Germinal center (tissue), 1 donor: Measurements from ENCODE around the gene PARD3.
"Not testable (repeated sequence)": the region's sequence is repeated elsewhere in the genome, so short reads cannot be mapped to it uniquely, and the experiment has no call there.

Experiments used
- DNase-seq: peaks from one replicate; pipeline ENCODE4 v3.0.0; 2012; ENCODE audit warnings: mixed read lengths, low spot score

Gene PARD3

DNA sequence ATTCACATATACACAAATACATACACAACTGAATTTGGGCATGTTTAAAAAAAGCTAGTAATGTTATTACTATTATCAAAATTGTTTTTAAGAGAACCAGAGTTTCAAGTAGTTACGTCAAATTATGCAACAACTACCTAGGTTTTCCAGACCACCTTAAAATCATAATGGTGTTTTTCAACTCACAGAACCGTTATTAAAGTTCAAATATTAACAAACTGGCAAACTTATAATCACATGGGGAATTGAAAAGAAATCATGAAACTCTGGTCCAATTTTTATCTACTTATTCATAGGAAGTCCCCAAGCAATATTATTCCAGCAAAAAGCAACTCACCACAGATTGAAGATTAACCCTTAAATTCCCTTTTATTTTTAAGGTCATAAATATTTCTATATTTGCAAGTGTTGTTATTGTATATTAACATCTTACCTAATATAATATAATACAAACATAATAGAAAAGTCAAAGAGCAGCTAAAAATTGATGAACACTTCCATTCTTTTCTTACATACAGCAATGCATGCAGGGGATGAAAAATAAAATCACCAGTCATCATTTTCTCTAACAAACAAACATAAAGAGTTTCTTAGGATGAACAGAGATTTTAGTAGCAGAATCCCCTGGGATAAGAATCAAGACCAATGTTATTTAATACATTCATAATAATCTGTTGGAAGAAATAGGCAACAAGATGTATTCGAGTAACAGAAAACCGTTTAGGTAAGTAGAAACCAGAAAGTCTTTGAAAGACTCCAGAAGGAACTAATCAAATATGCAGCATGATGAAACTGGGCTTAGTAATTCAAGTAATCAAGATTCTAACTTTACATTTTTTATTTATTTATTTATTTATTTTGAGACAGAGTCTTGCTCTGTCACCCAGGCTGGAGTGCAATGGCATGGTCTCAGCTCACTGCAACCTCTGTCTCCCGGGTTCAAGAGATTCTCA, 391.1 kb downstream of the PARD3 start:
- DNase-seq, result no peak

- no peak for DNase-seq
Measured at GRCh38 chr10:34420795-34421194, 394.3 kb downstream of the PARD3 start.

- DNase-seq, result no peak
Measured at GRCh38 chr10:34420273-34420672, 394.8 kb downstream of the PARD3 start.

DNA sequence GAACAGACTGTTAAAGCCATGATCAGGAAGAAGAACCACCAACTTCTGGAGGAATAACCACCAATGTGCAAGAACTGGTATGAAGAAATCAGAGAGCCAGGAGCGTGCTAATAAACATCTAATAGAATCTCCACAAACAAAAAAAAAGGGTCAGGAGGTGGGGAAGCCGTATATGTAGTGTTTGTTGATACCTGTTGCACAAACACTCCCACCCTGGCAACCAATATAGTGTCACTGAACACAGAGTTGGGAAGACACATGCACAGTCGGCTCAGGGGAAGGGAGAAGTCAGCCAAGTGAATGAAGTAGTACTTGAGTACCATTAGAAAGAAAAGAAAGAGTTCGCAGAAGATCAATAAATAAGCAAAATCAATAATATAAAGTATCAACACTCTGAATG, 400.1 kb downstream of the PARD3 start:
- no peak for DNase-seq

DNA sequence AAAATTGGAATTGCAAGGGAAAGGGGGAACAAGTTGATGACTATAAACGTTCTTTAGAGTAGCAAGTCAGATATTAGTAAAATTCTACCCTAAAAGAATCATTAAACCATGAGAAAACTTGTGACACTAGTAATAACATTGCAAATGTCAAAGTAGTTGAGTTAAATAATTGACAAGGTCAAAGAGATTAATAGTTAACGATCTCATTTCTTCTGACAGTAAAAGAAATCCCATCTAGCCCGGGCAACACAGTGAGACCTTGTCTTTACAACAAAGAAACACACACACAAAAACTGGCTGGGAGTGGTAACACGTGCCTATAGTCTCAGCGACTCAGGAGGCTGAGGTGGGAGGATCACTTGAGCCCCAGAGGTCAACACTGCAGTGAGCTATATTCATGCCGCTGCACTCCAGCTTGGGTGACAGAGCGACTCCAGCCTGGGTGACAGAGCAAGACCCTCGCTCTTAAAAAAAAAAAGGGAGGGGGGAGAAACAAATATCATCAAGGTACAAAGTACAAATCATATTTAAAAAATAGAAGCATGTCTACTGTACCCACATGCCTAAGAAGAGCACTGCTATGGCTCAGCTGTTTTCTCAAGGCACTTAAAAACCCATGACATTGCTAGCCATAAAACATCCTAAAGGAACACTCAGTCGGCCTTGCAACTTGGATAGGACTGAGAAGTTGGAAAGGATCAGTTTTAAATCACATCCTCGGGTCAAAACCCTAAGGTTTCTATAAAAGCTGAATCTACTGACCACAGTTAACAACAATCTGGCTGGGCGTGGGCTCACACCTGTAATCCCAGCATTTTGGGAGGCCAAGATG, 401.1 kb downstream of the PARD3 start:
- DNase-seq, result no peak

DNA sequence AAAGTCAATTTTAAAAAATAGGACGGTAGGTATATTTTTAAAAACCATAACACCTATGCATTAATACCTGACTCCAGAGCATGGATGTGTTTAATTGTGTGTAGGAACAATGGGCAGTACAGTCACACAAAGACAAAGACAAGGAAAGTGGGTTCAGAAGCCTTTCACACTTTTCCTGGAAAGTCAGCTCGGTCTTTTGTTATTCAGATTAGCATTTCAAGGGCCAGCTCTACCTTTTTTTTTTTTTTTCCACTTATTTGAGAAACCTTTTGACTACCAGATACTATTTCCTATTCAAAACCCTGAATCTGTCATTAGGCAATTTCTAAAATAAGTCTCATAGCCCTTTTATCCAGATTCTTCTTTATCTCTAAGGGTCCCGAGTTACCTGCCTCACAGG, 401.9 kb downstream of the PARD3 start:
- DNase-seq, result no peak

DNA sequence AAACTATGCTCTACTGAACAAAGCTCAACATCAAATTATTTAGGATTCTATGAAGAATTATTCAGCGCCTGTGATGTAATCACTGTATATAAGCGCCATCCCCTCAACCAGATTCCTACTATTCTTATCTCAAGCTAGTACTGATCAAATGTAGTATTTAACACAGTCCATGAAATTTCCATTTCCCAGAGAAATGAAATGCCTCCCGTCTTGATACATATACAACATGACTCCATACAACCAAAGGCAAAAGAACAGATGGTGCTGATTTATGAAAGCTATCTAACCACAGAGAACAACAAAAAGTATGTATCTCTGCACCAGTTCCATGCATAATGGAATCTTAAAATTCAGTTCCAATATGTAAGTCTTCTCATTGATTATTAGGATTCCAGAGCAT, 406.1 kb downstream of the PARD3 start:
- no peak for DNase-seq

GRCh38 chr10:34408381-34408780, 406.7 kb downstream of the PARD3 start:
- no peak for DNase-seq

GRCh38 chr10:34407324-34407805, 407.7 kb downstream of the PARD3 start:
- DNase-seq, result no peak

GRCh38 chr10:34406463-34407323, 408.4 kb downstream of the PARD3 start:
- no peak for DNase-seq

DNA sequence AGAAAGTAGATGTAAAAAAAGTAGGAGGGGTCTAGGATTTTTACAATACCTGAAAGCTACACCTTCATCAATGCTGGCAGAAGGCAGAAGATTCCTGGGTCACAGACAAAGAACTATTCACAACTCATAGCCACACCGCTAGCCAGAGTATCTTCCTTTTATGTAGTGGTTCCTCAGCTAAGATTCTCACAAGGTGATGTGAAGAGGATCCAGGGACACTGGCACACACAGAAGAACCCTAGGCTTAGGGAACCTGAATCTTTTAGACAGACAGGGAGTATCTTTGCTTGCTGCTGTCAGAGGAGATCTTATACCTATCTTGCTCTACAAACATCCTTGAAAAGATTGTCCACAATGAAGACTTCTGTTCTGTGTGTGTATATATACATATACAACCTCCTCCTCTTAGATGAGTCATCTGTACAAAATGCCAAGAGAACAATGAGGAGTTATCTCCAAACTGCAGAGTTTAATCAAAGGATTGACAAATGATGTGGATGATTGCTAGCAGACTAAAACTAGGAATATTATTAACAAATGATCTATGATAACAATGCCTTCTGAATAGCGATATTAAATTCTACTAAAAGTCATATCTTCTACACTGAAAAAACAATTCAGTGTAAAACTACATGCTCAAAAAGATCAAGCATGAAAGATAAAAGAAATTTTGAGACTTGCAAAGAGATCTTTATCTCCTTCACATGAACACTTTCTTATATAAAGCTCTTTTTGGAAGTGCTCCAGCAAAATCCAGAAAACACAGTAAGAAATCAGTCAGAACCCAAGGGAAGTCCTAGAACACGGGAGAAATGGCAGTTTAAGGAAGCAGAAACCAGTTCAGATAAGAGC, 409.3 kb downstream of the PARD3 start:
- DNase-seq, result no peak

- no peak for DNase-seq
Measured at GRCh38 chr10:34403512-34403911, 411.6 kb downstream of the PARD3 start.

GRCh38 chr10:34400075-34400474, 415.0 kb downstream of the PARD3 start:
- no peak for DNase-seq

DNA sequence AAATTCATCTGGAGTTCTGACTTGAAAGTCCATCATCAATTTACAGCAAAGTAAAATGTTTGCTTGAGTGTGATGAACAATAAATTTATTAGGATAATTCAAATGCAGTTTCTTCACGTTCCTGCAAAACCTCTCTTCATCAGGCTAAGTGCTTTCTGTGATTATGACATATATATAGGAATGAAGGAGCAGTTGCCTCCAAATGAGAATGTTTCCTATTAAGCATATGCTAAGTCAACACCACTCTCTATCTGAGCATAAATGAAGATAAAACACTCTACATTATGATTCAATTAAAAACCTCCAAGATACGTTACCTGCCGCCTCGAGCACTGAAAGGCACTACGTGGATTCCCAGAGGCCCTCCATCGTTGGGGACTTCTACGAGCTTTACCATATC, 416.1 kb downstream of the PARD3 start:
- DNase-seq, result no peak

DNA sequence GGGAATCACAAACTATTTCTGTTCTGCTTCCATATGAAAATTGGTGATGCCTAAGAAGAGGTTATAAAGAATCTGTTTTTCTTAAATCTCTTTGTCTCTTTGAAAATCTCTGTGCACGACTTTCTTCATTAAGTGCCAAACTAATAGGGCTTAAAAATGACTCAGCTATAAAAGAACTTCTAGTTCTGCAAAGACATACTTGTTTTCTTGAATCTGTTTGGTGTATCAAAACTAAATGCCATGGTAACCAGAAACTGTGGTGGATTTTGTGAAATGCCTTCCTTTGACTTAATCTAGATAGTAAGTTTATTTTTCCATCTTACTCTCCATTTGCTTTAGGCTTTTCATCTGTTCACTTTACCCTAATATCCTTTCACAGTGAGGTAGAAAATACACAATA, 417.8 kb downstream of the PARD3 start:
- no peak for DNase-seq

GRCh38 chr10:34396663-34397062, 418.4 kb downstream of the PARD3 start:
- DNase-seq, result no peak

- DNase-seq, result no peak
Measured at GRCh38 chr10:34392641-34393170, 422.4 kb downstream of the PARD3 start.

DNA sequence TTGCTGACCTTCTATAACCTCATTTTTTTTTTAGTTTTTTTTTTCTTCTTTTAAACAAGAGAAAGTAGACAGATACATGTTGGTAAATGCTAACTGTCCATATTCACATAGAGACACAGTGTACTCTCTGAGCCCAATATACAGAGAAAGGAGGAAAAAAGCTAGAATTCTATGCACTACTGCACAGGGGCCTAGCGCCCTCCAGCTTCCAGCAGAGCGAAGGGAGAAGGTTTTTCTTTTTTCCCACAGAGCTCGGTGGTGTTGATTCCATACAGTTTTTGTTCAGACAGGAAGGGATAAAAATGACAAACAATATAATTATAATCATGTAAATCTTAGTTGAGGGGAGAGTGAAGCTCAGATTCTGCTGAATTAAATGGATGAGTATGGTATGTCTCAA, 423.9 kb downstream of the PARD3 start:
- DNase-seq, result not testable (repeated sequence)

- no peak for DNase-seq
Measured at GRCh38 chr10:34389801-34390200, 425.3 kb downstream of the PARD3 start.

DNA sequence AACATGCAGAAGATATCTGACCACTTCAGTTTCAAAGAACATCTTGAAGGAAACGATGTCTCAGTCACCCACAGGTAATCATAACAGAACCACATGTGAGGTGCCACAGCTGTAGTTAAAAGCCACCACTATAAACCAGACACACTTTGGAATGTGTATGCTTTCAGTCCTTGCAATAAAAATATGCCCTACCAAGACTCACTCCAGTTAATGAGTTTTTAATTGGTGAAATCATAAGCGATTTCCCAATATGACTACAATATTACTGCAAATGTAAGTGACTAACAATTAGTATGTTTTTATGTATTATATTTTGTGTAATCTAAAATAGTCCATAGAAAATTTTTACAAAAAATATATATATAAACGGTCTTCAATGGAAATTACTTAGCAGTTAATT, 428.2 kb downstream of the PARD3 start:
- no peak for DNase-seq

- no peak for DNase-seq
Measured at GRCh38 chr10:34384372-34384771, 430.7 kb downstream of the PARD3 start.
